Astrocyte of the cerebellum (primary cell): ENCODE measurements around the gene CHD2.

Experiments used
- DNase-seq: peaks from one replicate; pipeline ENCODE4 v3.0.0-alpha.2; 2011; ENCODE audit warnings: low read depth
- H3K4me3 ChIP-seq: 2 replicates; pipeline ENCODE4 v1.5.1; 2011; ENCODE audit warnings: mild to moderate bottlenecking, low read depth, low read length, moderate library complexity
- in situ Hi-C: cut with HindIII; loops from 2 replicates; pipeline ENCODE4 v1.10.0; 2017; ENCODE audit warnings: low sequenced_read_pairs
- TF ChIP-seq, protein P1 (sequence below): IDR thresholded peaks from 2 replicates; pipeline ENCODE4 v1.5.1; 2012; ENCODE audit warnings: low read length, low read depth, moderate library complexity, mild to moderate bottlenecking; ENCODE audit errors: missing control alignments

Gene CHD2

DNA sequence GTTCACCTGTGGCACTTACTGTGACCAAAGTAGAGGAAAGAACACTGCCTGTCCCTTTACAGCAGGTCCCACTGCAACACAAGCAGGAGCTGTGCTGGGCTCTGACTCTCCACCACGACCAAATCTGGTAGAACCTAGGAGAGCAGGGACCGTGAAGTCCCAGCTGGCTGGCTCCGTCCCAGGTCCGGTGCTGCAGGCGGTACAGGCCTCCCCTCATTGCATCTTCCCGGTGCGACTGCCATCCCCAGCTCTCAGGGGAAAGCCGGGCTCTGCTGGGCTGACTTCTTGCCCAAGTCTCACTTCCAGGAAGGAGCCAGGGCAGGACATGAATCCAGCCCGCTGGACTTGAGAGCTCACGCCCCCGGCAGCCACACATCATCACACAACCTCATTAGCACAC is 155.1 kb downstream of the CHD2 start:
- TF ChIP-seq, protein P1, sequence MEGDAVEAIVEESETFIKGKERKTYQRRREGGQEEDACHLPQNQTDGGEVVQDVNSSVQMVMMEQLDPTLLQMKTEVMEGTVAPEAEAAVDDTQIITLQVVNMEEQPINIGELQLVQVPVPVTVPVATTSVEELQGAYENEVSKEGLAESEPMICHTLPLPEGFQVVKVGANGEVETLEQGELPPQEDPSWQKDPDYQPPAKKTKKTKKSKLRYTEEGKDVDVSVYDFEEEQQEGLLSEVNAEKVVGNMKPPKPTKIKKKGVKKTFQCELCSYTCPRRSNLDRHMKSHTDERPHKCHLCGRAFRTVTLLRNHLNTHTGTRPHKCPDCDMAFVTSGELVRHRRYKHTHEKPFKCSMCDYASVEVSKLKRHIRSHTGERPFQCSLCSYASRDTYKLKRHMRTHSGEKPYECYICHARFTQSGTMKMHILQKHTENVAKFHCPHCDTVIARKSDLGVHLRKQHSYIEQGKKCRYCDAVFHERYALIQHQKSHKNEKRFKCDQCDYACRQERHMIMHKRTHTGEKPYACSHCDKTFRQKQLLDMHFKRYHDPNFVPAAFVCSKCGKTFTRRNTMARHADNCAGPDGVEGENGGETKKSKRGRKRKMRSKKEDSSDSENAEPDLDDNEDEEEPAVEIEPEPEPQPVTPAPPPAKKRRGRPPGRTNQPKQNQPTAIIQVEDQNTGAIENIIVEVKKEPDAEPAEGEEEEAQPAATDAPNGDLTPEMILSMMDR = no peak
- in situ Hi-C loops = no loop called here
- DNase-seq = no peak
- H3K4me3 ChIP-seq = no peak overlapping the region

DNA sequence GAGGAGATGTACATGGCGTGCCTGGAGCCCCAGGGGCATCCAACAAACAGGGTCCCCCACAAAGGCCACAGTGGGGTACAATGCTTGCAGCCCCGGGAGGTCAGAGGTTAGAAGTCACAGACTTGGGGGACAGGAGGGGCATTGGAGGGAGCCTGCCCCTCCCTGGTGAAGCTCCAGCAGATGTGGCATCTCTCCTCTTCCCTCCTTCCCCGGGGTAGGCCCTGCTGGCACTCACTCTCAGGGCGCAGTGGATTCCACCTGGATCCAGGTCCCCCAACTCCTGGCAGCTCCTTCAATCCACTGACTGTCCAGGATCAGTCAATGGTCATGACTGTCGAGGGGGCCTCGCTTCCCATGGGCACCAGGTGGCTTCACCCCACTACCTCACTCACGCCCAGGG is 156.7 kb downstream of the CHD2 start:
- no peak for DNase-seq
- in situ Hi-C loops = no loop called here
- no peak overlapping the region for H3K4me3 ChIP-seq
- TF ChIP-seq, protein P1 = no peak

DNA sequence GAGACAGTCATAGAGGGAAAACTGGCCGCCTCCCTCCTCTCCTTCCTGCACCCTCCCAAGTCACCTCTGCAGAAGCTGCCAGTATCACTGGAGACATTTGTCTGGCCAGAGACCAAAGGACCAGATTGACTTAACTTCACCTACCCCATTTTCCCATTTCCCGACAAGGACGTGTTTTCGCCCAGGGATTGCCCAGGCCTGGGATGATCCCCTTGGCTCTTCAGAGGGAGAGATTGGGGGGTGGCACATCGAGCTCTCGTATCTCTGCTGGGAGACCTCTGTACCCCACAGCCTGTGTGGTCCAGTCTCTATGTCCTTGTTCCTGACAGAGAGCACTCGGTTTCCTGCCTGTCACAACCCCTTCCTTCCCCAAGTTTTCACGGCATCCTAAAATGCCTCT is 157.5 kb downstream of the CHD2 start:
- no peak overlapping the region for H3K4me3 ChIP-seq
- DNase-seq = no peak
- TF ChIP-seq, protein P1 = no peak
- in situ Hi-C loops = no loop called here

- no peak overlapping the region for H3K4me3 ChIP-seq
- in situ Hi-C loops = no loop called here
- DNase-seq = no peak
- TF ChIP-seq, protein P1 = no peak
Measured at GRCh38 chr15:93058128-93058527, 158.0 kb downstream of the CHD2 start.

- TF ChIP-seq, protein P1 = no peak
- in situ Hi-C loops = no loop called here
- H3K4me3 ChIP-seq = no peak overlapping the region
- DNase-seq = no peak
Measured at GRCh38 chr15:93058904-93059427, 158.8 kb downstream of the CHD2 start.

GRCh38 chr15:93059442-93059841 is 159.3 kb downstream of the CHD2 start:
- in situ Hi-C loops = no loop called here
- no peak for DNase-seq

More at GRCh38 chr15:93059442-93059841, 159.3 kb downstream of the CHD2 start:
- H3K4me3 ChIP-seq = no peak overlapping the region
- TF ChIP-seq, protein P1 = no peak
